ENCODE measurements around the gene PRB4.
"Not testable (repeated sequence)": the region's sequence is repeated elsewhere in the genome, so short reads cannot be mapped to it uniquely, and the experiment has no call there.

The PRB4 gene

DNA sequence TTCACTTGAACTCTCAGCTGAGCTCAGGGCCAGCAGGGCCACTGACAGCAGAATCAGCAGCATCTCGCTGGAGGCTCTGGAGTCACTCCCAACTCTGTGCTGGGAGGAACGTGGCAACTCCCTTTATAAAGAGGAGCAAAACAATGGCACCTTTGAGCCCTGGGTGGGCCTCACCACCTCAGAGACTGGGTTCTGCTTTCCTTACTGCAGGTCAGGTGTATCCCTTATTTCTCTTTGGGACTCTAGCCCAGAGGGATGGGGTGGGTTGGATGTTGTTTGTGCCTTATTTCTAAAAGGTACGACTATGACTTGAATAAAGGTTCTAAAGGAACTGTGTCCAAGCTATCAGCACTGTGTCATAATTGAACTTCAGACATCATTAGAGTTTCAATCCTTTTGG, at the start of gene PRB4:
PRB4 (minus strand) TSS at position 101 of the 400 bp plus-strand sequence; CDS start at position 63, 38 bp downstream.
- Histone ChIP-seq H3K79me2 (ENCODE audit: control insufficient read depth, insufficient read depth, low read length, unreplicated experiment) (no peaks in the 10 kb centered on the region), H3K27me3 (ENCODE audit: insufficient read depth, low read length) (no peaks in the 10 kb centered on the region), H3K27ac (ENCODE audit: low read depth, low read length) (no peak within 1 kb of the TSS), H2AFZ (ENCODE audit: low read length, unreplicated experiment) (no peak within 1 kb of the TSS), H3K4me3 (ENCODE audit: low read depth, low read length) (no peak within 1 kb of the TSS), H3K36me3 (ENCODE audit: insufficient read depth, low read length) (no peaks in the 10 kb centered on the region), H3K4me1 (ENCODE audit: control insufficient read depth, insufficient read depth, low read length, unreplicated experiment) (peaks cover 7% of the 10 kb centered on the region)

DNA sequence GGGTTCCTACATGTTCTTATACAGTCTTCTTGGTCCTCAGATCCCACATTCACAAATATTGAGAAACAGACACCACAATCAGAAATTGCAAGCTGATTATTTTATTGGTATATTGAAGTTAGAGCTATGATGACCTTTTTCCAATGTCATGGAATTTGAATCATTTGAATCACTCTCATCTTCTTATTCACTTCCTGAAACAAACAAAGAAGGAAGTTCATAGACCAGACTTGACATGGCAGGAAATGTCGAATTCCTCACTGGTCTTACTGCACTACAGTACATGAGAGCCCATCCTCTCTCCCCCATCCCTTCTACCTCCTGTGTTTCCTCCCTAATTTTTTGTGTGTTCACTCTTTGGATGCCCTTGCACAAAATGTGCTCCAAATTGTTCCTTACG, 41.5 kb upstream of the PRB4 start:
- H3K4me3 ChIP-seq (ENCODE audit: low read depth, low read length); H2AFZ ChIP-seq (ENCODE audit: low read length, unreplicated experiment); H3K27me3 ChIP-seq (ENCODE audit: insufficient read depth, low read length); H3K79me2 ChIP-seq (ENCODE audit: control insufficient read depth, insufficient read depth, low read length, unreplicated experiment); H3K4me1 ChIP-seq (ENCODE audit: control insufficient read depth, insufficient read depth, low read length, unreplicated experiment); H3K36me3 ChIP-seq (ENCODE audit: insufficient read depth, low read length); H3K27ac ChIP-seq (ENCODE audit: low read depth, low read length): not testable (repeated sequence)

DNA sequence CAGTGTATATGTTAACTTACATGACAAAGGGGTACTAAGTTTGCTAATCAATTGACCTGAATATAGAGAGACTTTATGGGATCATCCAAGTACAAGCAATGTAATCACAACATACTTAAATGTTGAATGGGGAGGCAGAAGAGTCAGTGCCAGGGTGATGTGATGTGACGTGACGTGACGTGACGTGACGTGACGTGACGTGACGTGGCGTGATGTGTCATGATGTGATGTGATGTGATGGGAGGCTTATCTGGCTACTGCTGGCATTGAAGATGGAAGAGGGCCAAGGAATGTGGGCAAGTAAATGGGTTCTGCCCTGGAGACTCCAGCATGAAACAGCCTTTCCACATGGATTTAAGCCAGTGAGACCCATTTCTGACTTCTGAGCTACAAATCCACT, 38.2 kb upstream of the PRB4 start:
- Histone ChIP-seq H3K27ac (ENCODE audit: low read depth, low read length) (no peak overlapping the region), H2AFZ (ENCODE audit: low read length, unreplicated experiment) (no peak overlapping the region), H3K36me3 (ENCODE audit: insufficient read depth, low read length) (no peaks in the 10 kb centered on the region), H3K4me1 (ENCODE audit: control insufficient read depth, insufficient read depth, low read length, unreplicated experiment) (peaks cover 8% of the 10 kb centered on the region), H3K79me2 (ENCODE audit: control insufficient read depth, insufficient read depth, low read length, unreplicated experiment) (no peaks in the 10 kb centered on the region), H3K4me3 (ENCODE audit: low read depth, low read length) (no peak overlapping the region), H3K27me3 (ENCODE audit: insufficient read depth, low read length) (no peaks in the 10 kb centered on the region)

DNA sequence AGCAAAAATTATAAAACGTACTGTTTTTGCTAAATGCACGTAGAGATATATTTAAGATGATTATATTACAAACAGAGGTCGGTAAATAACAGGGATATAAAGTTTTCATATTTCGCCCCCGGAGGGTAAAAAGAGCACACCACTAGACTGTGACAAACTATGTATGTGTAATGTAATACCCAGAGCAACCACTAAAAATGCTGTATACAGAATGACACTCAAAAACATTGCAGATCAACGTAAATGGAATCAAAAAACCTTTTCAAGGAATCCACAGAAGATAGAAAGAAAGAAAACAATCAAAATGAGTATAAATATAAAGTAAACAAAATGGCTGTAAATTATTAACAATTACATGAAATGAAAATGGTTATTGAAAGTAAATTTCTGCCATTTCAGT, 37.6 kb upstream of the PRB4 start:
- Histone ChIP-seq H3K4me1 (ENCODE audit: control insufficient read depth, insufficient read depth, low read length, unreplicated experiment) (peaks cover 8% of the 10 kb centered on the region), H3K79me2 (ENCODE audit: control insufficient read depth, insufficient read depth, low read length, unreplicated experiment) (no peaks in the 10 kb centered on the region), H2AFZ (ENCODE audit: low read length, unreplicated experiment) (no peak overlapping the region), H3K27ac (ENCODE audit: low read depth, low read length) (no peak overlapping the region), H3K27me3 (ENCODE audit: insufficient read depth, low read length) (no peaks in the 10 kb centered on the region), H3K36me3 (ENCODE audit: insufficient read depth, low read length) (no peaks in the 10 kb centered on the region), H3K4me3 (ENCODE audit: low read depth, low read length) (no peak overlapping the region)

DNA sequence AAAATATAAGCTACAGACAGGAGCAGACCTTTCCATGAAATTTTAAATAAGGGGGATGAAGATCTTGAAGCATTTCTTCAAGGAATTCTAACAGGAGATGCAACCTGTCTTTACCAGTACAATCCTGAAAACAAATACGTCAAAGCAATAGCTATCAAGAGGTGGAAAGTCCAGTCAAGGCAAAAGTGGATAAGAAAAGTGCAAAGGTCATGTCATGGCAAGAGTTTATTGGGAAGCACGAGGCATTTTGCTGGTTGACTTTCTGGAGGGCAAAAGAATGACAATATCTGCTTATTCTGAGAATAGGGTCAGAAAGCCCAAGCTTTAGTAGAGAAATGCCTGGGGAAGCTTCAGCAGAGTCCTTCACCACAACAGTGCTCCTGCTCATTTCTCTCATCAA, 34.3 kb upstream of the PRB4 start:
- H3K79me2 ChIP-seq (ENCODE audit: control insufficient read depth, insufficient read depth, low read length, unreplicated experiment) = no peaks in the 10 kb centered on the region
- no peak overlapping the region for H3K4me3 ChIP-seq (ENCODE audit: low read depth, low read length)
- no peaks in the 10 kb centered on the region for H3K4me1 ChIP-seq (ENCODE audit: control insufficient read depth, insufficient read depth, low read length, unreplicated experiment)
- H3K27ac ChIP-seq (ENCODE audit: low read depth, low read length) = no peak overlapping the region
- no peaks in the 10 kb centered on the region for H3K36me3 ChIP-seq (ENCODE audit: insufficient read depth, low read length)
- H2AFZ ChIP-seq (ENCODE audit: low read length, unreplicated experiment) = no peak overlapping the region
- H3K27me3 ChIP-seq (ENCODE audit: insufficient read depth, low read length) = 0 out of 2 replicates have a peak, but pooled peaks cover 5% of the 10 kb centered on the region

DNA sequence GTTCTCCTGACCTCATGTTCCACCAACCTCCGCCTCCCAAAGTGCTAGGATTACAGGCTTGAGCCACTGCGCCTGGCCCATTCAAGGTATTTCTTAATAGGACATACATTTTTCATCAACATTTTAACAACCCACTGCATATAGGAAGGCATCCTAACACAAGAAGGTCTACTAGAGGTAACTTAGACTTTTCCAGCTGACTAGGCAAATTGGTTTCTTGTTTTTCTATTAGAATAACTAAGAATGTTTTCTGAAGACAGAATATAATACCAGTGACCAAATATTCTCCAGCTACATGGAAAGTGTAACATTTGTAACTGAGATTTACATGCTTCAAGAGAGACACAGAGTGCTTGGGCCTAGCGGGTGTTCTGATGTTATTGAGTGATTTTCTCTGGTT, 14.2 kb upstream of the PRB4 start:
- H3K4me3 ChIP-seq (ENCODE audit: low read depth, low read length) = no peak overlapping the region
- H2AFZ ChIP-seq (ENCODE audit: low read length, unreplicated experiment) = no peak overlapping the region
- H3K27me3 ChIP-seq (ENCODE audit: insufficient read depth, low read length) = no peaks in the 10 kb centered on the region
- no peaks in the 10 kb centered on the region for H3K36me3 ChIP-seq (ENCODE audit: insufficient read depth, low read length)
- H3K27ac ChIP-seq (ENCODE audit: low read depth, low read length) = no peak overlapping the region
- no peaks in the 10 kb centered on the region for H3K4me1 ChIP-seq (ENCODE audit: control insufficient read depth, insufficient read depth, low read length, unreplicated experiment)
- H3K79me2 ChIP-seq (ENCODE audit: control insufficient read depth, insufficient read depth, low read length, unreplicated experiment) = no peaks in the 10 kb centered on the region

DNA sequence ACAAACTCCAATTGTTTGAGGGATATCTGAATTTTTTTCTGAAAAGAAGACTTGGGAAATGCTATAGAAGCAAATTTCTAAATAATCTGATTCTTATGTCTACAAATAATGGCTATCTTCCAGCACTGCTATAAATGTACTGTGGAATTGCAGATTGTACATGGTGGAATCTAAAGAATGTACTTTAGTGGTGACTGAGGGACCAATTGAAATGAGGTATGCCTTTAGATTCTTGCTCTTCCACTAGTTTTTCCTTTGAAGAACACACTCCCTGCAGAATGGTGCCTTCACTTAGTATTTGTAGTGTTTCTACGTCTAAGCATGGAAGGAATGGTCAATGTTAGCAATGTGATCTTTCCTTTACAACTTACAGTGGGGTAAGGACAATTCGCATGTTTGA, 11.7 kb upstream of the PRB4 start:
- H3K79me2 ChIP-seq (ENCODE audit: control insufficient read depth, insufficient read depth, low read length, unreplicated experiment) = no peaks in the 10 kb centered on the region
- no peaks in the 10 kb centered on the region for H3K4me1 ChIP-seq (ENCODE audit: control insufficient read depth, insufficient read depth, low read length, unreplicated experiment)
- H2AFZ ChIP-seq (ENCODE audit: low read length, unreplicated experiment) = no peak overlapping the region
- H3K27me3 ChIP-seq (ENCODE audit: insufficient read depth, low read length) = no peaks in the 10 kb centered on the region
- no peaks in the 10 kb centered on the region for H3K36me3 ChIP-seq (ENCODE audit: insufficient read depth, low read length)
- H3K27ac ChIP-seq (ENCODE audit: low read depth, low read length) = no peak overlapping the region
- H3K4me3 ChIP-seq (ENCODE audit: low read depth, low read length) = no peak overlapping the region

DNA sequence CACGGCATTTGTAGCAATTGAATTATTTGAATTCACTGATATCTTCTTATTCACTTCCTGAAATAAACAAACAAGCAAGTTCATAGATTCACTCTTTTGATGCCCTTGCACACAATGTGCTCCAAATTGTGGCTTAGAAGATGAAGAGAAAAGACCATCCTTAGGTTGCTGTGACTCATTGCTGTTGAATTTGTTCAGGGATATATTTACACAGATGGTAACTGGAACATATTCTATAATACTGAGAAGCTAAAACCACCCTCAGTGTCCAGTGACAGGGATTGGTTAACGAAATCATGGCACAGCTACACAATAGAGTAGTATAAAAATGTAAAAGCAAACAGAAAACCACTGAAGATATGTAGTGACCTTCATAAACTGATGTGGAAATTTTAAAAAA, 3.1 kb downstream of the PRB4 start:
- Histone ChIP-seq H3K4me3 (ENCODE audit: low read depth, low read length) (no peak overlapping the region), H2AFZ (ENCODE audit: low read length, unreplicated experiment) (no peak overlapping the region), H3K36me3 (ENCODE audit: insufficient read depth, low read length) (no peaks in the 10 kb centered on the region), H3K4me1 (ENCODE audit: control insufficient read depth, insufficient read depth, low read length, unreplicated experiment) (peaks cover 7% of the 10 kb centered on the region), H3K27ac (ENCODE audit: low read depth, low read length) (no peak overlapping the region), H3K27me3 (ENCODE audit: insufficient read depth, low read length) (no peaks in the 10 kb centered on the region), H3K79me2 (ENCODE audit: control insufficient read depth, insufficient read depth, low read length, unreplicated experiment) (no peaks in the 10 kb centered on the region)

DNA sequence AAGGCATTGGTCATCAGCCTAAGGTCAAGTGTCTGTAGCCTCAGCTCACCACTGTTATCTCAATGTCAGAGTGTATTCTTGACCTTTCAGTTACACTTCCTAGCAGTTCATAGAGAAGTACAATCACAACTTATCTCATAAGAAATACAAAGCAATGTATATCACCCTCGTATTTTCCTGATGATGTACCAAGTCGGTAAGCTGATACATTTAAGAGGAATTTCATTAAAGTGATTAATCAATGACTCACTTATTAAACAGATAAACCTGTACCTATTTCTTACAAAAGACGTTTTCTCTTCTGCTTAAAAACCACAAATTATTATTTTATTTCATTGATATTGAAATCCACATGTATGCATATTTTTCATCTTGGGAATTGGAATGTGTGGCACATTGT, 36.8 kb downstream of the PRB4 start:
- H3K36me3 ChIP-seq (ENCODE audit: insufficient read depth, low read length) = no peaks in the 10 kb centered on the region
- no peaks in the 10 kb centered on the region for H3K79me2 ChIP-seq (ENCODE audit: control insufficient read depth, insufficient read depth, low read length, unreplicated experiment)
- H3K4me3 ChIP-seq (ENCODE audit: low read depth, low read length) = no peak overlapping the region
- H2AFZ ChIP-seq (ENCODE audit: low read length, unreplicated experiment) = no peak overlapping the region
- H3K27me3 ChIP-seq (ENCODE audit: insufficient read depth, low read length) = peaks cover 3% of the 10 kb centered on the region; the same call in 1 of the 2 replicates
- no peaks in the 10 kb centered on the region for H3K4me1 ChIP-seq (ENCODE audit: control insufficient read depth, insufficient read depth, low read length, unreplicated experiment)
- H3K27ac ChIP-seq (ENCODE audit: low read depth, low read length) = no peak overlapping the region

DNA sequence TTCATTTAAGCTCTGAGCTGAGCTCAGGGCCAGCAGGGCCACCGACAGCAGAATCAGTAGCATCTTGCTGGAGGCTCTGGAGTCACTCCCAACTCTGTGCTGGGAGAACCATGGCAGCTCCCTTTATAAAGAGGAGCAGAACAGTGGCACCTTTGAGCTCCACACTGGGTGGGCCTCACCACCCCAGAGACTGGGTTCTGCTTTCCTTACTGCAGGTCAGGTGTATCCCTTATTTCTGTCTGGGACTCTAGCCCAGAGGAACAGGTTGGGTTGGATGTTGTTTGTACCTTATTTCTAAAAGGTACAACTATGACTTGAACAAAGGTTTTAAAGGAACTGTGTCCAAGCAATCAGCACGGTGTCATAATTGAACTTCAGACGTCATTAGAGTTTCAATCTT, 40.6 kb downstream of the PRB4 start, which contains the start of gene PRB3:
PRB3 (minus strand) TSS at position 101 of the 400 bp plus-strand sequence; CDS start at position 63, 38 bp downstream.
- Histone ChIP-seq H3K36me3 (ENCODE audit: insufficient read depth, low read length) (no peaks in the 10 kb centered on the region), H2AFZ (ENCODE audit: low read length, unreplicated experiment) (no peak within 1 kb of the TSS), H3K27me3 (ENCODE audit: insufficient read depth, low read length) (no peaks in the 10 kb centered on the region)

DNA sequence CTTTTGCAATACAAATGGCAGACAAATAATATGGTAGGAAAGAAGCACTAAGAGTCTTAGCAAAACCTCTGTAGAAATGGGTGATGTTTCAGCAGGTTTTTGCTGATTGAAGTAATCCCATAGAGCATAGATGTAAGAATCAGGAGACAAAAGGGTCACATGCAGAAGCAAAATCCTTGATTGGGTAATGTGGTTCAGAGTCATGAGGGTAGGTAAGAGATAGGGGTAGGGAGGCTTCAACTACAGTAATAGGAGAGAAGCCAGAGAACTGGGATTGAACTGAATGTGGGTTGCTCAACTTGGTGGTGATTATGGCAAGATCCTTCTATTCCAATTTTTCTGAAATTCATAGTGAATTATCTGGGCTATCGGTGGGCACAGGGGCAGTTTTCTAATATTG, 45.7 kb downstream of the PRB4 start:
- Histone ChIP-seq H2AFZ (ENCODE audit: low read length, unreplicated experiment) (no peak overlapping the region), H3K27ac (ENCODE audit: low read depth, low read length) (no peak overlapping the region), H3K36me3 (ENCODE audit: insufficient read depth, low read length) (no peaks in the 10 kb centered on the region), H3K79me2 (ENCODE audit: control insufficient read depth, insufficient read depth, low read length, unreplicated experiment) (no peaks in the 10 kb centered on the region), H3K27me3 (ENCODE audit: insufficient read depth, low read length) (no peaks in the 10 kb centered on the region), H3K4me3 (ENCODE audit: low read depth, low read length) (no peak overlapping the region), H3K4me1 (ENCODE audit: control insufficient read depth, insufficient read depth, low read length, unreplicated experiment) (no peaks in the 10 kb centered on the region)

More for the DNA sequence above, 40.6 kb downstream of the PRB4 start, which contains the start of gene PRB3:
- Histone ChIP-seq H3K27ac (ENCODE audit: low read depth, low read length) (no peak within 1 kb of the TSS), H3K4me1 (ENCODE audit: control insufficient read depth, insufficient read depth, low read length, unreplicated experiment) (no peaks in the 10 kb centered on the region), H3K4me3 (ENCODE audit: low read depth, low read length) (no peak within 1 kb of the TSS), H3K79me2 (ENCODE audit: control insufficient read depth, insufficient read depth, low read length, unreplicated experiment) (no peaks in the 10 kb centered on the region)
